ENCODE measurements around the gene ATP2A3. TPM values are rescaled to one million over a fixed set of nuclear protein-coding genes. Genes with fewer than 3 reads are reported as not detected.
A peak's percentile ranks its signal among the peaks of the same experiment; 100 is the strongest.

ATP2A3 gene
- total RNA-seq, 1 donor from 2014 or later = 2.4 TPM

DNA sequence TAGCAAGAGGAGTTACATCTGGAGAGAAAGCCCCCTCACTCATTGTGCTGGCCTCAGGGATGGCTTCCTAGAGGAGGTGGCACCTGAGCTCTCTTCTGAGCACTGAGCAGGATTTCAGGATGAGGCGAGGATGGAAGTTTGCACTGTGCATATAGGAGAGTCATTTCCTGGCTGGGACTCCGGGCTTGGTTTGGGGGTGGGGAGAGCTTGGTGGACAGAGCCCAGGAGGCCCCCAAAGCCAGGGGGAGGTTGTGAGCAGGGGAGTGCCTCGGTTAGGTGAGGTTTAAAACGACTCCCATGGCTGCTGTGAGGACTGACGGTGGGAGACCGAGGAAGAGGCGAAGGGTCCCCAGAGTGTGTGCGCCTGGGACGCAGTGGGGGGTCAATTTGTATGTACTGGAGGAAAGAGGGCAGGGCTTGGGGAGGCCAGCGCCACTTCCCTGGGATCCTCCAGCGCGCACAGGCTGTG is 72.6 kb downstream of the ATP2A3 start:
- peak overlapping the region; percentile 73 for H3K4me3 ChIP-seq (ENCODE audit: low read depth, low read length)
- TF ChIP-seq, protein P1, sequence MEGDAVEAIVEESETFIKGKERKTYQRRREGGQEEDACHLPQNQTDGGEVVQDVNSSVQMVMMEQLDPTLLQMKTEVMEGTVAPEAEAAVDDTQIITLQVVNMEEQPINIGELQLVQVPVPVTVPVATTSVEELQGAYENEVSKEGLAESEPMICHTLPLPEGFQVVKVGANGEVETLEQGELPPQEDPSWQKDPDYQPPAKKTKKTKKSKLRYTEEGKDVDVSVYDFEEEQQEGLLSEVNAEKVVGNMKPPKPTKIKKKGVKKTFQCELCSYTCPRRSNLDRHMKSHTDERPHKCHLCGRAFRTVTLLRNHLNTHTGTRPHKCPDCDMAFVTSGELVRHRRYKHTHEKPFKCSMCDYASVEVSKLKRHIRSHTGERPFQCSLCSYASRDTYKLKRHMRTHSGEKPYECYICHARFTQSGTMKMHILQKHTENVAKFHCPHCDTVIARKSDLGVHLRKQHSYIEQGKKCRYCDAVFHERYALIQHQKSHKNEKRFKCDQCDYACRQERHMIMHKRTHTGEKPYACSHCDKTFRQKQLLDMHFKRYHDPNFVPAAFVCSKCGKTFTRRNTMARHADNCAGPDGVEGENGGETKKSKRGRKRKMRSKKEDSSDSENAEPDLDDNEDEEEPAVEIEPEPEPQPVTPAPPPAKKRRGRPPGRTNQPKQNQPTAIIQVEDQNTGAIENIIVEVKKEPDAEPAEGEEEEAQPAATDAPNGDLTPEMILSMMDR (conservative IDR thresholded peaks at IDR 0.05; ENCODE audit: low read depth, low read length) = no peak
- DNase-seq (ENCODE audit: low read depth) = no peak

DNA sequence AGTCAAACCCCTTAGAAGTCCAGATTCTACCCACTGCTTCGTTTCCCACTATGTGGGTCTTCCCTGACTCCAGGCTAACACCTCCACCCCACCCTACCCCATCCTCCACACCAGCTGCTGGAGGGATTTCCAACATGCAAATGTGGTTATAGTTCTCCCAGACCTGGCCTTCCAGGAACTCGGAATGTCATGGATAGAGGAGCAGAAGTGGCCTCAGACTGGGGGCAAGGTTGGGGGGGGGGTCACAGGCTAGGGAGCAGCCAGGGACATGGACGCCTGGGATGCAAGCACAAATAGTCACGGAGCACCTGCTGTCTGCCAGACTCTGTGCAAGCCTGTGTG is 73.4 kb downstream of the ATP2A3 start:
- no peak overlapping the region for H3K4me3 ChIP-seq (ENCODE audit: low read depth, low read length)
- TF ChIP-seq, protein P1 (conservative IDR thresholded peaks at IDR 0.05; ENCODE audit: low read depth, low read length) = no peak
- no peak for DNase-seq (ENCODE audit: low read depth)

GRCh38 chr17:3890082-3890877 is 74.0 kb downstream of the ATP2A3 start:
- TF ChIP-seq, protein P1 (conservative IDR thresholded peaks at IDR 0.05; ENCODE audit: low read depth, low read length) = no peak
- peak; percentile 48 for DNase-seq (ENCODE audit: low read depth)
- H3K4me3 ChIP-seq (ENCODE audit: low read depth, low read length) = no peak overlapping the region

DNA sequence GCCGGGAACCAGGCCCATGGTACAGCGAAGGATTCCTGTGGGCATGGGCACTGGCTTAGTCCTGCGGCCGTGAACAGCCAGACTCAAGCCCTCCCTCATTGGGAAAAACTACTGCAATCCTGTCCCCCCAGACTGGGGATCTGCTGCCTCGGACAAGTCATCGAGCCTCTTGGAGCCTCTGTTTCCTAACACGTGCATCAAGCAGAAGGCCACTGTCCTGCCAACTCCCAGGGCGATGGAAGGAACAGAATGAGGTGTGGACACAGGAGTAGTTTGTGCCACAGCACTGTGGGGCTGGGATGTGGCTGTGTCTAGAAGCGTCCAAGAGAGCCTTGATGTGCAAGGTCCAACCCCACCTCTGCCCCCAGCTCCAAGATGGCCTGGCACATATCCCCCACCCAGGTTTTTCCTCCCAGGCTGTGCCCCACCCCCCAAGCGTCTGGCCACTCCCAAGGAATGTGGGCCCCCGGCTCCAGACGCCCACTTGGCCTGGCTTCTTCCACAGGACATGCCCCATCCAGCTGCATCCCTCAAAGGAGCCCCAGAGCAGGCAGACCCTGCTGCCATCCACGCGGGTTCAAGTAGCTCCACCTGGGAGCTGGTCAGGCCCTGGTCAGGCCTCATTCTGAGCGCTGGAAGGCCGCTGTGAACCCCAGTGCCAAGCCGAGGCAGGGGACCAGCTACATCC is 74.8 kb downstream of the ATP2A3 start:
- TF ChIP-seq, protein P1 (conservative IDR thresholded peaks at IDR 0.05; ENCODE audit: low read depth, low read length) = no peak
- no peak overlapping the region for H3K4me3 ChIP-seq (ENCODE audit: low read depth, low read length)
- DNase-seq (ENCODE audit: low read depth) = no peak

- DNase-seq (ENCODE audit: low read depth) = no peak
- H3K4me3 ChIP-seq (ENCODE audit: low read depth, low read length) = no peak overlapping the region
- TF ChIP-seq, protein P1 (conservative IDR thresholded peaks at IDR 0.05; ENCODE audit: low read depth, low read length) = no peak
Measured at GRCh38 chr17:3888343-3889171, 75.7 kb downstream of the ATP2A3 start.

DNA sequence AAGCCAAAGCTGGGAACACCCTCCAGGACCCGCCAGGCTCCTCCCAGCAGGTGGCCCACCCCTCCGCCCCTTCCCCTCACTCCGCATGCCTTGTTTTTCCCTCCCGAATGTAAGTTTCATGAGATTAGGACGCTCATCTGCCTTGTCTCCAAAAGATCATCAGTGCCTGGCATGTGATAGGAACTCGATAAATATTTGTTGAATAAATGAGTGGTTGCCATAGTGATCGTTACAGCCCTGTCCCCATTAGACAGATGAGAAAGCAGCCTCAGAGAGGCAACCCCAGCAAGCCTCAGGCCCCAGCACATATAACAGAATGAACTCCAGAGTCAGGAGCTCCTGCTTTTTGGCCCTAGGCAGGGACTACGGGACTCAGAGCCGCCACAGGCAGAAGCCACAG is 76.4 kb downstream of the ATP2A3 start:
- TF ChIP-seq, protein P1 (conservative IDR thresholded peaks at IDR 0.05; ENCODE audit: low read depth, low read length) = no peak
- no peak overlapping the region for H3K4me3 ChIP-seq (ENCODE audit: low read depth, low read length)
- DNase-seq (ENCODE audit: low read depth) = no peak
